22Rv1 (cell line): ENCODE results near the gene OLFM1.

Source experiments
- H3K27ac ChIP-seq: fragments of 450-650 bp; 2 replicates; pipeline ENCODE4 v1.5.1; 2017
- CTCF ChIP-seq: fragments of 450-650 bp; IDR thresholded peaks from 2 replicates; pipeline ENCODE4 v1.5.1; 2017; ENCODE audit warnings: mild to moderate bottlenecking
- ZFX ChIP-seq: fragments of 450-650 bp; IDR thresholded peaks from 2 replicates; pipeline ENCODE4 v1.6.1; 2017; ENCODE audit warnings: antibody characterized with exemption, borderline replicate concordance

Gene OLFM1

GRCh38 chr9:135074354-135075233 lies 12.9 kb upstream of the OLFM1 start:
- H3K27ac ChIP-seq: no peak overlapping the region
- no peak for TF ChIP-seq CTCF
- TF ChIP-seq ZFX: no peak

- TF ChIP-seq ZFX (no peak), CTCF (no peak)
- no peak overlapping the region for H3K27ac ChIP-seq
Measured at GRCh38 chr9:135075234-135076142, 12.0 kb upstream of the OLFM1 start.

GRCh38 chr9:135076143-135076875 lies 11.2 kb upstream of the OLFM1 start:
- no peak for TF ChIP-seq CTCF
- TF ChIP-seq ZFX: no peak
- H3K27ac ChIP-seq: no peak overlapping the region

GRCh38 chr9:135076876-135077430 lies 10.5 kb upstream of the OLFM1 start:
- H3K27ac ChIP-seq: no peak overlapping the region
- TF ChIP-seq ZFX: no peak
- no peak for TF ChIP-seq CTCF

- no peak overlapping the region for H3K27ac ChIP-seq
- TF ChIP-seq CTCF (no peak), ZFX (no peak)
Measured at GRCh38 chr9:135077497-135078200, 9.8 kb upstream of the OLFM1 start.

GRCh38 chr9:135078361-135078821 lies 9.1 kb upstream of the OLFM1 start:
- no peak overlapping the region for H3K27ac ChIP-seq
- TF ChIP-seq ZFX (no peak), CTCF (no peak)
